Measurements from ENCODE around the gene GALNT2.

GALNT2 gene

GRCh38 chr1:230261928-230262650 is 195.1 kb downstream of the GALNT2 start:
- DNase-seq (ENCODE audit: low read depth), result no peak

GRCh38 chr1:230262867-230263567 is 196.0 kb downstream of the GALNT2 start:
- no peak for DNase-seq (ENCODE audit: low read depth)

GRCh38 chr1:230263568-230264195 is 196.6 kb downstream of the GALNT2 start:
- no peak for DNase-seq (ENCODE audit: low read depth)

- DNase-seq (ENCODE audit: low read depth), result no peak
Measured at GRCh38 chr1:230264342-230264741, 197.3 kb downstream of the GALNT2 start.

- DNase-seq (ENCODE audit: low read depth), result no peak
Measured at GRCh38 chr1:230265200-230266115, 198.4 kb downstream of the GALNT2 start.

GRCh38 chr1:230266456-230266855 is 199.4 kb downstream of the GALNT2 start:
- DNase-seq (ENCODE audit: low read depth), result no peak

- no peak for DNase-seq (ENCODE audit: low read depth)
Measured at GRCh38 chr1:230267338-230268065, 200.5 kb downstream of the GALNT2 start.

- no peak for DNase-seq (ENCODE audit: low read depth)
Measured at GRCh38 chr1:230268371-230269170, 201.5 kb downstream of the GALNT2 start.

GRCh38 chr1:230270185-230270558 is 203.1 kb downstream of the GALNT2 start:
- DNase-seq (ENCODE audit: low read depth), result no peak

- DNase-seq (ENCODE audit: low read depth), result no peak
Measured at GRCh38 chr1:230270559-230271281, 203.7 kb downstream of the GALNT2 start.

- no peak for DNase-seq (ENCODE audit: low read depth)
Measured at GRCh38 chr1:230271300-230272035, 204.4 kb downstream of the GALNT2 start.

- DNase-seq (ENCODE audit: low read depth), result no peak
Measured at GRCh38 chr1:230272557-230272956, 205.5 kb downstream of the GALNT2 start.

- DNase-seq (ENCODE audit: low read depth), result no peak
Measured at GRCh38 chr1:230273141-230273710, 206.2 kb downstream of the GALNT2 start.

- no peak for DNase-seq (ENCODE audit: low read depth)
Measured at GRCh38 chr1:230274254-230274653, 207.2 kb downstream of the GALNT2 start.

- no peak for DNase-seq (ENCODE audit: low read depth)
Measured at GRCh38 chr1:230276401-230276800, 209.4 kb downstream of the GALNT2 start.

- no peak for DNase-seq (ENCODE audit: low read depth)
Measured at GRCh38 chr1:230277201-230278025, 210.4 kb downstream of the GALNT2 start.

GRCh38 chr1:230278376-230278775 is 211.3 kb downstream of the GALNT2 start:
- DNase-seq (ENCODE audit: low read depth), result no peak

Measured in activated T-helper 9 cell treated with anti-CD3 and anti-CD28 coated beads, Interleukin-2, amount 50 U/mL, for 16 hours (primary cell).